Sigmoid colon (tissue), 4 donors: ENCODE results near the gene APBB2.

Experiments
- EP300 ChIP-seq, 4 donors: sonication (generic); formaldehyde crosslinking; IDR thresholded peaks; one replicate each; pipeline ENCODE4 v1.6.1; 2017; ENCODE audit warnings: antibody characterized with exemption in 4 of 4
- POLR2A ChIP-seq, 2 donors: fragments of 450-650 bp; IDR thresholded peaks; one replicate each; pipeline ENCODE4 v1.6.1; 2016; ENCODE audit warnings: antibody characterized with exemption in 2 of 2, mild to moderate bottlenecking in 2 of 2, moderate library complexity in 2 of 2
- POLR2AphosphoS5 ChIP-seq, 4 donors: sonication (generic); formaldehyde crosslinking; IDR thresholded peaks; one replicate each; pipeline ENCODE4 v1.6.1; 2017; ENCODE audit warnings: antibody characterized with exemption in 4 of 4
- TF ChIP-seq, protein P1 (sequence below), 4 experiments: fragments of 450-650 bp in 3 of 4; fragments of 200-600 bp in 1 of 4; IDR thresholded peaks; one replicate each; pipeline ENCODE4 v1.5.1; 2016 to 2019; ENCODE audit warnings: antibody characterized with exemption in 4 of 4, mild to moderate bottlenecking in 3 of 4, moderate library complexity in 2 of 4

DNA sequence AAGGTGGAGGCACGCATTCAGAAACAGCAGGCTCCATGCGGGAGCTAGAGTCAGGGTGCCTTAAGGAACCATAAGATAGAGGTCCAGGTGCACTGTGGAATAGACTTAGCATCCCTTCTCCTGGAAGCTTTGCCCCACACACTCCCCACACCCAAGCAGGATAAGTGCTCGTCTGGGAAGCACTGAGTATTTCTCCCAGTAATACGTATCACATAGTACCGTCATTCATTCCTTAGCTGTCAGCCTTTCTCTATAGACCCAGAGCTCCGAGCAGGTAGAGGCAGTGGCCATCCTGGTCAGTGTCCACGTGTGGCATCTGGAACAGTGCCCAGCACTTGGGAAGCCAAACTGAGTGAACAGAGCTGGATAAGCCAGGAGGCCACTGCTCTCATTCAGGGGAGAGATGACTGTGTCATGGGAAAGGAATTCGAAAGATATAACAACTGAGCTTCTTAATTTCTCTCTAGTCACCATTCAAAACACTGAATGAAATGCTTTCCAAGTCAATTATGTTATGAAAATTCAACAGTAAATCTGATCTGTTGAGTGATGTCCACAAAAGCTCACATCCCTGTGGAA lies 9.9 kb downstream of the APBB2 start:
- no peak for TF ChIP-seq POLR2AphosphoS5 (IDR thresholded peaks at IDR 0.05)
- TF ChIP-seq, protein P1, sequence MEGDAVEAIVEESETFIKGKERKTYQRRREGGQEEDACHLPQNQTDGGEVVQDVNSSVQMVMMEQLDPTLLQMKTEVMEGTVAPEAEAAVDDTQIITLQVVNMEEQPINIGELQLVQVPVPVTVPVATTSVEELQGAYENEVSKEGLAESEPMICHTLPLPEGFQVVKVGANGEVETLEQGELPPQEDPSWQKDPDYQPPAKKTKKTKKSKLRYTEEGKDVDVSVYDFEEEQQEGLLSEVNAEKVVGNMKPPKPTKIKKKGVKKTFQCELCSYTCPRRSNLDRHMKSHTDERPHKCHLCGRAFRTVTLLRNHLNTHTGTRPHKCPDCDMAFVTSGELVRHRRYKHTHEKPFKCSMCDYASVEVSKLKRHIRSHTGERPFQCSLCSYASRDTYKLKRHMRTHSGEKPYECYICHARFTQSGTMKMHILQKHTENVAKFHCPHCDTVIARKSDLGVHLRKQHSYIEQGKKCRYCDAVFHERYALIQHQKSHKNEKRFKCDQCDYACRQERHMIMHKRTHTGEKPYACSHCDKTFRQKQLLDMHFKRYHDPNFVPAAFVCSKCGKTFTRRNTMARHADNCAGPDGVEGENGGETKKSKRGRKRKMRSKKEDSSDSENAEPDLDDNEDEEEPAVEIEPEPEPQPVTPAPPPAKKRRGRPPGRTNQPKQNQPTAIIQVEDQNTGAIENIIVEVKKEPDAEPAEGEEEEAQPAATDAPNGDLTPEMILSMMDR (IDR thresholded peaks at IDR 0.05) = no peak
- no peak for TF ChIP-seq POLR2A (IDR thresholded peaks at IDR 0.05)
- TF ChIP-seq EP300 (IDR thresholded peaks at IDR 0.05) = no peak
